Measurements from ENCODE around the gene PXK. TPM values are rescaled to one million over a fixed set of nuclear protein-coding genes. Genes with fewer than 3 reads are reported as not detected.

Gene PXK
- total RNA-seq, 3 donors from 2014 or later = 30.3 to 36.1 (median 34.6) TPM

- TF ChIP-seq POLR2A (IDR thresholded peaks at IDR 0.05) = no peak
- no peak for TF ChIP-seq POLR2AphosphoS5 (IDR thresholded peaks at IDR 0.05)
- TF ChIP-seq CTCF (IDR thresholded peaks at IDR 0.05) = no peak
- Histone ChIP-seq H3K4me3 (no peak overlapping the region), H3K9me3 (no peaks in the 10 kb centered on the region), H3K36me3 (no peaks in the 10 kb centered on the region), H3K27ac (no peak overlapping the region), H3K27me3 (no peaks in the 10 kb centered on the region), H3K4me1 (no peaks in the 10 kb centered on the region)
- intact Hi-C loops (cut with DNase I; ENCODE audit: low total_unique reads) = no loop called here
- DNase-seq (ENCODE audit: low spot score in 2 of 2) = no peak
Measured at GRCh38 chr3:58358808-58359207, 26.1 kb downstream of the PXK start.

DNA sequence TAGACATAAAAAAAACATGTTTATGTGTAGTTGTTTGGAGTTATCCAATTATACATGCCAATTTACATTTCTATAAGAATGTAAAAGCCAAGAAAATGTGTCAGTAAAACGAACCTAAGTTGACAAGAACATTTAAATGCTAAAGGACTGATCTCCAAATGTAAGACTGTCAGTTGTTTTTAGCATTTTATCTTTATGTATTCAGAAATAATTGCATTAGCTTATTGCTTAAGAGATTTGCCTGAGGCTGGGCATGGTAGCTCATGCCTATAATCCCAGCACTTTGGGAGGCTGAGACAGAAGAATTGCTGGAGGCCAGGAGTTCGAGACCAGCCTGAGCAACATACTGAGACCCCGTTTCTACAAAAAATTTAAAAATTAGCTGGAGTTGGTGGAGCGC, 26.9 kb downstream of the PXK start:
- Histone ChIP-seq H3K36me3 (no peaks in the 10 kb centered on the region), H3K27ac (no peak overlapping the region), H3K27me3 (no peaks in the 10 kb centered on the region), H3K9me3 (no peaks in the 10 kb centered on the region), H3K4me3 (no peak overlapping the region), H3K4me1 (no peaks in the 10 kb centered on the region)
- TF ChIP-seq CTCF (IDR thresholded peaks at IDR 0.05) (no peak), POLR2AphosphoS5 (IDR thresholded peaks at IDR 0.05) (no peak), POLR2A (IDR thresholded peaks at IDR 0.05) (no peak)
- intact Hi-C loops (cut with DNase I; ENCODE audit: low total_unique reads) = no loop called here
- DNase-seq (ENCODE audit: low spot score in 2 of 2) = no peak

GRCh38 chr3:58361866-58362265, 29.2 kb downstream of the PXK start:
- Histone ChIP-seq H3K9me3 (no peaks in the 10 kb centered on the region), H3K36me3 (no peaks in the 10 kb centered on the region), H3K4me1 (no peaks in the 10 kb centered on the region), H3K27me3 (no peaks in the 10 kb centered on the region), H3K27ac (no peak overlapping the region), H3K4me3 (no peak overlapping the region)
- no peak for TF ChIP-seq POLR2AphosphoS5 (IDR thresholded peaks at IDR 0.05)
- TF ChIP-seq POLR2A (IDR thresholded peaks at IDR 0.05) = no peak
- no peak for TF ChIP-seq CTCF (IDR thresholded peaks at IDR 0.05)
- intact Hi-C loops (cut with DNase I; ENCODE audit: low total_unique reads) = no loop called here
- no peak for DNase-seq (ENCODE audit: low spot score in 2 of 2)

GRCh38 chr3:58366699-58367098, 34.0 kb downstream of the PXK start:
- Histone ChIP-seq H3K4me3 (no peak overlapping the region), H3K4me1 (no peaks in the 10 kb centered on the region), H3K27ac (no peak overlapping the region), H3K27me3 (no peaks in the 10 kb centered on the region), H3K9me3 (no peaks in the 10 kb centered on the region), H3K36me3 (no peaks in the 10 kb centered on the region)
- no peak for DNase-seq (ENCODE audit: low spot score in 2 of 2)
- TF ChIP-seq POLR2AphosphoS5 (IDR thresholded peaks at IDR 0.05) (no peak), POLR2A (IDR thresholded peaks at IDR 0.05) (no peak), CTCF (IDR thresholded peaks at IDR 0.05) (no peak)
- intact Hi-C loops (cut with DNase I; ENCODE audit: low total_unique reads) = no loop called here

GRCh38 chr3:58369038-58369437, 36.3 kb downstream of the PXK start:
- Histone ChIP-seq H3K27me3 (no peaks in the 10 kb centered on the region), H3K4me1 (no peaks in the 10 kb centered on the region), H3K27ac (no peak overlapping the region), H3K4me3 (no peak overlapping the region), H3K9me3 (no peaks in the 10 kb centered on the region), H3K36me3 (no peaks in the 10 kb centered on the region)
- DNase-seq (ENCODE audit: low spot score in 2 of 2) = no peak
- TF ChIP-seq POLR2A (IDR thresholded peaks at IDR 0.05) (no peak), CTCF (IDR thresholded peaks at IDR 0.05) (no peak), POLR2AphosphoS5 (IDR thresholded peaks at IDR 0.05) (no peak)
- intact Hi-C loops (cut with DNase I; ENCODE audit: low total_unique reads) = no loop called here
